Muscle of leg (tissue), 11 donors: ENCODE data around the gene SCN4A. TPM values are rescaled to one million over a fixed set of nuclear protein-coding genes. Genes with fewer than 3 reads are reported as not detected.

Experiments used
- DNase-seq: peaks from one replicate; pipeline ENCODE4 v3.0.0; 2013
- H3K27ac ChIP-seq: one replicate; pipeline ENCODE4 v1.5.1; 2013; ENCODE audit warnings: mild to moderate bottlenecking, low read length, control low read depth
- H3K27me3 ChIP-seq: one replicate; pipeline ENCODE4 v1.6.1; 2013; ENCODE audit warnings: low read length; ENCODE audit not compliant: control insufficient read depth, insufficient read depth
- H3K36me3 ChIP-seq: one replicate; pipeline ENCODE4 v1.6.1; 2013; ENCODE audit warnings: low read length; ENCODE audit not compliant: control insufficient read depth, insufficient read depth
- H3K4me1 ChIP-seq: one replicate; pipeline ENCODE4 v1.6.1; 2013; ENCODE audit warnings: low read length; ENCODE audit not compliant: control insufficient read depth, insufficient read depth
- H3K4me3 ChIP-seq: one replicate; pipeline ENCODE4 v1.5.1; 2013; ENCODE audit warnings: low read length, control low read depth
- H3K9me3 ChIP-seq: replicated peaks from 2 replicates; pipeline ENCODE4 v1.6.1; 2013; ENCODE audit warnings: low read depth, low read length; ENCODE audit not compliant: control insufficient read depth
- WGBS: methylation state at CpG from one replicate; pipeline ENCODE4 v1.1.5; 2013; ENCODE audit warnings: missing lambda C conversion rate; ENCODE audit not compliant: insufficient coverage; 5-methylcytosine and 5-hydroxymethylcytosine counted together
- polyA plus RNA-seq, 8 donors: library from polyadenylated mRNA; unstranded; fragments of 120-200 nt; gene quantifications; one replicate each; pipeline versions ENCODE4 v1.2.1 to v1.2.3, GENCODE V29; 2013; ENCODE audit warnings: inconsistent platforms in 1 of 8, low replicate concordance in 1 of 8; ENCODE audit not compliant: insufficient read length in 8 of 8, insufficient read depth in 1 of 8
- total RNA-seq: library from RNA; stranded (reverse); fragments of 120-200 nt; gene quantifications from one replicate; pipeline ENCODE4 v1.2.4, GENCODE V29; 2013

SCN4A gene
- total and polyA plus RNA-seq, 9 donors = 16.3 to 46.8 (median 36.7) TPM

- H3K4me3 ChIP-seq = no peak overlapping the region
- H3K27me3 ChIP-seq = no peaks in the 10 kb centered on the region
- H3K4me1 ChIP-seq = peaks cover 50% of the 10 kb centered on the region
- no peaks in the 10 kb centered on the region for H3K9me3 ChIP-seq
- H3K27ac ChIP-seq = peak overlapping the region; percentile 45
- DNase-seq = no peak
- H3K36me3 ChIP-seq = peaks cover 27% of the 10 kb centered on the region
- WGBS = 84% methylated on average over 5 of the region's 6 CpGs
Measured at GRCh38 chr17:63973247-63973646, 529 bp upstream of the SCN4A start.

GRCh38 chr17:63969278-63969677, 3.4 kb downstream of the SCN4A start:
- H3K9me3 ChIP-seq = no peaks in the 10 kb centered on the region
- no peak overlapping the region for H3K27ac ChIP-seq
- peaks cover 38% of the 10 kb centered on the region for H3K36me3 ChIP-seq
- DNase-seq = no peak
- H3K4me3 ChIP-seq = no peak overlapping the region
- 43% methylated on average over 5 of the region's 10 CpGs for WGBS
- peaks cover 13% of the 10 kb centered on the region for H3K4me1 ChIP-seq
- H3K27me3 ChIP-seq = no peaks in the 10 kb centered on the region

GRCh38 chr17:63967953-63968352, 4.8 kb downstream of the SCN4A start:
- DNase-seq = no peak
- no peak overlapping the region for H3K4me3 ChIP-seq
- H3K4me1 ChIP-seq = peaks cover 12% of the 10 kb centered on the region
- no peaks in the 10 kb centered on the region for H3K27me3 ChIP-seq
- peaks cover 41% of the 10 kb centered on the region for H3K36me3 ChIP-seq
- WGBS = 94% methylated on average over 15 of the region's 19 CpGs
- no peaks in the 10 kb centered on the region for H3K9me3 ChIP-seq
- H3K27ac ChIP-seq = no peak overlapping the region

- 80% methylated on average over 11 of the region's 11 CpGs for WGBS
- H3K4me3 ChIP-seq = no peak overlapping the region
- no peaks in the 10 kb centered on the region for H3K27me3 ChIP-seq
- DNase-seq = no peak
- H3K36me3 ChIP-seq = peaks cover 37% of the 10 kb centered on the region
- H3K27ac ChIP-seq = no peak overlapping the region
- peaks cover 22% of the 10 kb centered on the region for H3K4me1 ChIP-seq
- no peaks in the 10 kb centered on the region for H3K9me3 ChIP-seq
Measured at GRCh38 chr17:63966646-63967264, 6.0 kb downstream of the SCN4A start.

- H3K4me1 ChIP-seq = peaks cover 50% of the 10 kb centered on the region
- H3K27me3 ChIP-seq = no peaks in the 10 kb centered on the region
- peak; percentile 46 for DNase-seq
- H3K9me3 ChIP-seq = no peaks in the 10 kb centered on the region
- peak overlapping the region; percentile 71 for H3K27ac ChIP-seq
- no peak overlapping the region for H3K4me3 ChIP-seq
- WGBS = no CpG with 5 or more reads among the region's 4 CpGs
- peaks cover 30% of the 10 kb centered on the region for H3K36me3 ChIP-seq
Measured at GRCh38 chr17:63963123-63963522, 9.6 kb downstream of the SCN4A start.

- Histone ChIP-seq H3K4me1 (peaks cover 53% of the 10 kb centered on the region), H3K27me3 (no peaks in the 10 kb centered on the region), H3K27ac (no peak overlapping the region), H3K36me3 (peaks cover 27% of the 10 kb centered on the region), H3K9me3 (no peaks in the 10 kb centered on the region), H3K4me3 (no peak overlapping the region)
- no peak for DNase-seq
- 36% methylated on average over 3 of the region's 10 CpGs for WGBS
Measured at GRCh38 chr17:63962298-63962744, 10.4 kb downstream of the SCN4A start.

GRCh38 chr17:63961355-63962212, 11.1 kb downstream of the SCN4A start:
- peaks cover 60% of the 10 kb centered on the region for H3K4me1 ChIP-seq
- no peak overlapping the region for H3K4me3 ChIP-seq
- H3K27me3 ChIP-seq = no peaks in the 10 kb centered on the region
- DNase-seq = peak; percentile 64
- no peaks in the 10 kb centered on the region for H3K9me3 ChIP-seq
- H3K36me3 ChIP-seq = peaks cover 30% of the 10 kb centered on the region
- peak overlapping the region; percentile 7 for H3K27ac ChIP-seq
- WGBS = 8% methylated on average over 32 of the region's 37 CpGs

GRCh38 chr17:63960430-63960829, 12.3 kb downstream of the SCN4A start:
- H3K27me3 ChIP-seq = no peaks in the 10 kb centered on the region
- no peaks in the 10 kb centered on the region for H3K9me3 ChIP-seq
- peaks cover 68% of the 10 kb centered on the region for H3K4me1 ChIP-seq
- H3K27ac ChIP-seq = peak overlapping the region; percentile 88
- WGBS = 28% methylated on average over 4 of the region's 7 CpGs
- no peak for DNase-seq
- no peak overlapping the region for H3K4me3 ChIP-seq
- H3K36me3 ChIP-seq = peaks cover 33% of the 10 kb centered on the region

GRCh38 chr17:63960006-63960405, 12.7 kb downstream of the SCN4A start:
- Histone ChIP-seq H3K4me1 (peaks cover 73% of the 10 kb centered on the region), H3K27ac (peak overlapping the region; percentile 88), H3K4me3 (no peak overlapping the region), H3K27me3 (no peaks in the 10 kb centered on the region), H3K9me3 (no peaks in the 10 kb centered on the region), H3K36me3 (peaks cover 37% of the 10 kb centered on the region)
- WGBS = 62% methylated on average over 6 of the region's 9 CpGs
- peak; percentile 82 for DNase-seq

- WGBS = 82% methylated on average over 4 of the region's 5 CpGs
- peaks cover 63% of the 10 kb centered on the region for H3K4me1 ChIP-seq
- DNase-seq = no peak
Measured at GRCh38 chr17:63956296-63956920, 16.3 kb downstream of the SCN4A start.

More at GRCh38 chr17:63956296-63956920, 16.3 kb downstream of the SCN4A start:
- peak overlapping the region; percentile 3 for H3K27ac ChIP-seq
- H3K36me3 ChIP-seq = peaks cover 36% of the 10 kb centered on the region
- H3K4me3 ChIP-seq = no peak overlapping the region
- H3K9me3 ChIP-seq = no peaks in the 10 kb centered on the region
- no peaks in the 10 kb centered on the region for H3K27me3 ChIP-seq
